HepG2 (cell line): ENCODE results near the gene MED15. TPM values are rescaled to one million over a fixed set of nuclear protein-coding genes. Genes with fewer than 3 reads are reported as not detected.
A peak's percentile ranks its signal among the peaks of the same experiment; 100 is the strongest.

Experiments used
- AGO1 ChIP-seq: fragments of 200-400 bp; formaldehyde crosslinking; IDR thresholded peaks from 2 replicates; pipeline ENCODE4 v1.6.1; 2017; ENCODE audit warnings: mild to moderate bottlenecking, low read depth, low read length, moderate library complexity; ENCODE audit not compliant: poor library complexity, severe bottlenecking
- CBX5 ChIP-seq: sonication (generic); formaldehyde crosslinking; IDR thresholded peaks from 2 replicates; pipeline ENCODE4 v1.4.0; 2020; ENCODE audit warnings: missing genetic modification reagents, borderline replicate concordance
- DPF2 ChIP-seq: sonication (generic); formaldehyde crosslinking; IDR thresholded peaks from 2 replicates; pipeline ENCODE4 v1.4.0; 2020; ENCODE audit warnings: mild to moderate bottlenecking, low read depth, missing genetic modification reagents, borderline replicate concordance
- GATAD1 ChIP-seq: IDR thresholded peaks from 2 replicates; pipeline ENCODE4 v1.6.1; 2016; ENCODE audit warnings: missing genetic modification reagents, missing compliant biosample characterization
- HMGXB3 ChIP-seq: sonication (generic); formaldehyde crosslinking; IDR thresholded peaks from 2 replicates; pipeline ENCODE4 v1.4.0; 2020; ENCODE audit warnings: missing genetic modification reagents, borderline replicate concordance
- HNF4A ChIP-seq: sonication (generic); formaldehyde crosslinking; IDR thresholded peaks from 2 replicates; pipeline ENCODE4 v1.4.0; 2020; ENCODE audit warnings: missing genetic modification reagents
- HNRNPL ChIP-seq: fragments of 200-400 bp; formaldehyde crosslinking; IDR thresholded peaks from 2 replicates; pipeline ENCODE4 v1.6.1; 2017; ENCODE audit warnings: mild to moderate bottlenecking, low read depth, low read length
- JUN ChIP-seq: sonication (generic); formaldehyde crosslinking; IDR thresholded peaks from 2 replicates; pipeline ENCODE4 v1.4.0; 2020; ENCODE audit warnings: mild to moderate bottlenecking, missing genetic modification reagents
- KLF15 ChIP-seq: sonication (generic); formaldehyde crosslinking; IDR thresholded peaks from 2 replicates; pipeline ENCODE4 v1.8.1; 2023; ENCODE audit warnings: borderline replicate concordance, mild to moderate bottlenecking, inconsistent platforms, missing genetic modification reagents, mixed read lengths
- MLXIP ChIP-seq: sonication (generic); formaldehyde crosslinking; IDR thresholded peaks from 2 replicates; pipeline ENCODE4 v1.9.0; 2021; ENCODE audit warnings: missing genetic modification reagents, borderline replicate concordance
- PPARG ChIP-seq: conservative IDR thresholded peaks from 2 replicates; pipeline ENCODE4 v1.6.1; 2016; ENCODE audit warnings: missing biosample characterization, missing genetic modification reagents
- RELA ChIP-seq: sonication (generic); formaldehyde crosslinking; IDR thresholded peaks from 2 replicates; pipeline ENCODE4 v1.4.0; 2020; ENCODE audit warnings: missing genetic modification reagents
- TFAP4 ChIP-seq: sonication (generic); IDR thresholded peaks from 2 replicates; pipeline ENCODE4 v1.6.1; 2016; ENCODE audit warnings: low read depth, borderline replicate concordance
- ZEB1 ChIP-seq: IDR thresholded peaks from 2 replicates; pipeline ENCODE4 v1.6.1; 2012; ENCODE audit warnings: mild to moderate bottlenecking, low read depth, inconsistent platforms; ENCODE audit not compliant: insufficient replicate concordance
- ZFX ChIP-seq: sonication (generic); formaldehyde crosslinking; IDR thresholded peaks from 2 replicates; pipeline ENCODE4 v1.4.0; 2020; ENCODE audit warnings: mild to moderate bottlenecking, low read depth, missing genetic modification reagents, moderate library complexity
- ZNF276 ChIP-seq: sonication (generic); formaldehyde crosslinking; IDR thresholded peaks from 2 replicates; pipeline ENCODE4 v1.4.0; 2020; ENCODE audit warnings: mild to moderate bottlenecking, low read depth, missing genetic modification reagents
- ZNF329 ChIP-seq: sonication (generic); formaldehyde crosslinking; IDR thresholded peaks from 2 replicates; pipeline ENCODE4 v1.9.0; 2021; ENCODE audit warnings: low read depth, mild to moderate bottlenecking, missing genetic modification reagents
- ZNF44 ChIP-seq: sonication (generic); formaldehyde crosslinking; IDR thresholded peaks from 2 replicates; pipeline ENCODE4 v1.5.1; 2020; ENCODE audit warnings: mild to moderate bottlenecking, missing genetic modification reagents
- ZNF777 ChIP-seq: sonication (generic); formaldehyde crosslinking; IDR thresholded peaks from 2 replicates; pipeline ENCODE4 v1.4.0; 2020; ENCODE audit warnings: missing genetic modification reagents
- polyA plus RNA-seq, 8 experiments: library from polyadenylated mRNA; depleted of rRNA in 3 of 8; stranded (reverse) in 7 of 8; unstranded in 1 of 8; fragments of >200 nt; fragmentation: Illumina TruSeq in 4 of 8; extraction: Trizol in 4 of 8; gene quantifications; 2 replicates each; pipeline versions ENCODE4 v1.2.1 to v1.2.3, GENCODE V29; 2011 to 2016; ENCODE audit warnings: low read depth in 4 of 8, missing spikeins in 1 of 8, mixed read lengths in 1 of 8; ENCODE audit not compliant: insufficient read depth in 1 of 8
- total RNA-seq, 5 experiments: library from RNA; depleted of rRNA; stranded (reverse); fragments of >200 nt; fragmentation: Illumina TruSeq; extraction: Trizol; gene quantifications; 2 replicates each; pipeline ENCODE4 v1.2.3, GENCODE V29; 2016; ENCODE audit warnings: low read depth in 1 of 5

The MED15 gene
- total and polyA plus RNA-seq, 2 of the 13 experiments (the other 11 are each of a cell fraction or from before 2014, with no cell fraction given), result 14.3 to 27.0 TPM

- TF ChIP-seq JUN (CRISPR knock-in tag) (no peak), ZEB1 (no peak), MLXIP (no peak), GATAD1 (CRISPR knock-in tag) (no peak), ZNF777 (CRISPR knock-in tag) (no peak), HNRNPL (0 out of 2 replicates have a peak, but pooled peaks have one; percentile 53), HNF4A (peak; percentile 42), PPARG (CRISPR knock-in tag) (no peak), AGO1 (no peak), ZFX (CRISPR knock-in tag) (no peak), CBX5 (CRISPR knock-in tag) (0 out of 2 replicates have a peak, but pooled peaks have one; percentile 57), RELA (CRISPR knock-in tag) (no peak), ZNF329 (no peak), TFAP4 (peak; percentile 22; the same call in 1 of the 2 replicates), ZNF44 (no peak), HMGXB3 (CRISPR knock-in tag) (no peak), KLF15 (no peak), DPF2 (no peak), ZNF276 (CRISPR knock-in tag) (no peak)
Measured at GRCh38 chr22:20531404-20532201, 24.2 kb downstream of the MED15 start (continued).
